Prostate gland (tissue), 2 donors: ENCODE data around the gene UBE2D2.

Experiments
- CTCF ChIP-seq, 4 experiments: fragments of 200-600 bp in 2 of 4; fragments of 450-650 bp in 2 of 4; sonication (generic) in 2 of 4; IDR thresholded peaks; 1 replicate in 3 of 4; 2 replicates in 1 of 4; pipeline ENCODE4 v1.5.1; 2016 to 2019; ENCODE audit warnings: antibody characterized with exemption in 4 of 4, mild to moderate bottlenecking in 2 of 4, moderate library complexity in 2 of 4
- POLR2AphosphoS5 ChIP-seq: sonication (generic); formaldehyde crosslinking; IDR thresholded peaks from one replicate; pipeline ENCODE4 v1.6.1; 2017; ENCODE audit warnings: antibody characterized with exemption

- TF ChIP-seq CTCF (IDR thresholded peaks at IDR 0.05) = no peak
- no peak for TF ChIP-seq POLR2AphosphoS5
These were observed 23.0 kb downstream of the UBE2D2 start for GRCh38 chr5:139584137-139584536.
